HG02678 (cell line): Measurements from ENCODE around the gene EFCAB11.

Experiments
- ATAC-seq: cut with Tn5 transposase; IDR thresholded peaks from one replicate; pipeline ENCODE4 v1.9.1; 2021; ENCODE audit warnings: mild to moderate bottlenecking, moderate library complexity; ENCODE audit not compliant: unreplicated experiment

EFCAB11 gene, protein sequence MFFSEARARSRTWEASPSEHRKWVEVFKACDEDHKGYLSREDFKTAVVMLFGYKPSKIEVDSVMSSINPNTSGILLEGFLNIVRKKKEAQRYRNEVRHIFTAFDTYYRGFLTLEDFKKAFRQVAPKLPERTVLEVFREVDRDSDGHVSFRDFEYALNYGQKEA

GRCh38 chr14:89954070-89955021 lies at the start of gene EFCAB11:
Gene EFCAB11 (minus strand): TSS chr14:89954730. CDS start chr14:89954660, 70 bp downstream.
- peak; percentile 83 for ATAC-seq

GRCh38 chr14:90003526-90004307 lies 49.2 kb upstream of the EFCAB11 start:
- no peak for ATAC-seq

DNA sequence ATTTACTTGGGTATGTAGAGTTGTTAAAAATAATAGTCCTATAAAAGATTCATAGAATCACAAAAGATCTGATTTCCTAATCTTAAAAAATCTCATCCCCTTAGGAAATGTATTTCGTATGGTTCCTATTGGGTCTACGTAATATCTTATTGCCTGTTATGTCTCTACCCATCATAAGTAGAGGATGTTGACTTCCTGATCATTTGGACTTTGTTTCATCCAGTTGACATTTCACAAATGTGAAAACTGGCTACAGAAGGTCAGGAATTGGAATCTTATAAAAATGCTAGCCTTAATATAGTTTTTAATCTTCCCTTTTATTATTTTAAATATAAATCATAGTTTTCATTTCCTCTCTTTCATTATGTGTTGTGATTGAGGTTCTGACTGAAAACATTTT lies 46.4 kb upstream of the EFCAB11 start:
- ATAC-seq = no peak

DNA sequence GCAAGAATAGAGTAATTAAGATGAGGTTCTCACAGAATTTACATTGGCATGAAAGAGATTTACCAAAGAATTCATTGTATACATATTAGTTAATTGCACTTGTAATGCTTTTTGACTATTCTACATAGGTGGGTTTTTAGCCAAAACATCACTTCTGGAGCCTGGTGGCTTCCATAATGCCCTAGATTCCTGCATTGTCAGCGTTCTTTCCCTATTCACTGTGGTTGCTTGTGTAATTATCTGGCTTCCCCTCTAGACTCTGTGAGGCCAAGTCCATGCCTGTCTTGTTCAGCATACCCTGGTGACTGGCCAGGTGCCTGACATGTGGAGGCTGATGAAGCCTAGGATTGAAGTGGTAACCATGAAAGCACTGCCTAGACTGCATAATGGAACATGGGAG lies 42.4 kb upstream of the EFCAB11 start:
- no peak for ATAC-seq

DNA sequence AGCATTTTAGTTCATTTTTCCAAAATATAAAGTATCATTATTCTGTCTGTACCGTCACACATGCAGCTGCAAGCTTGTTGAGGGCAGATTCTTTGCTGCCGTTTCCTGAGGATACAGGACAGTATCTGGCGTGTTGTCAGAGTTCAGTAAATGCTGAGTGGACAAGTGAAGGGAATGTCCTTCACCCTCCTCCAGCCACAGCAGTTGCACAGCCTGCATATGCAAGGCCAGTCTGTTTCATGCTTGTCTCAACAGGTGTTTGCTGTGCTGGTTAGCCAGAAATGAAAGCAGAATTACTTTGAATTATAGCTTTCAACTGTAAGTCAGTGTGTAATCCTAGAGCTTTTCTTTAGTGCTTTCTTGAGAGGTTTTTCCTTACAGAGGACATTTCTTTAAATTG lies 37.7 kb upstream of the EFCAB11 start:
- ATAC-seq = no peak

- ATAC-seq = no peak
These were observed 36.2 kb upstream of the EFCAB11 start for GRCh38 chr14:89990623-89991275.

GRCh38 chr14:89990218-89990617 lies 35.7 kb upstream of the EFCAB11 start:
- no peak for ATAC-seq

DNA sequence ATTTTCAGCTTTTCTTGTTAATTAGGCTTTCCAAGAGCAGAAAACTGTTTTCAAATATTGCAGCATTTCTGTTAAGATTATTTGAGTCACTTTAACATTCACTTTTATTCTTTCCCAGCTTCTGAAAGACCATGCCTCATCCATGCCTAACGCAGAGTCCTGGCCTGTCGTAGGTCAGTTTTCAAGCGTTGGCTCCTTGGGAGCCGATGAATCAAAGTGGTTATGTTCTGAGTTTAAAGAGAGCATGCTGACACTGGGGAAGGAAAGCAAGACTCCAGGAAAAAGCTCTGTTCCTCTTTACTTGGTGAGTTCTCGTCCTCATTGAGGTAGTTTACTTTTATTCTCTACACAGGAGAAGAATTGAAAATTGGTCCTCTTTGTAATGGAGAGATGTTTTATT lies 34.3 kb upstream of the EFCAB11 start:
- ATAC-seq = no peak

DNA sequence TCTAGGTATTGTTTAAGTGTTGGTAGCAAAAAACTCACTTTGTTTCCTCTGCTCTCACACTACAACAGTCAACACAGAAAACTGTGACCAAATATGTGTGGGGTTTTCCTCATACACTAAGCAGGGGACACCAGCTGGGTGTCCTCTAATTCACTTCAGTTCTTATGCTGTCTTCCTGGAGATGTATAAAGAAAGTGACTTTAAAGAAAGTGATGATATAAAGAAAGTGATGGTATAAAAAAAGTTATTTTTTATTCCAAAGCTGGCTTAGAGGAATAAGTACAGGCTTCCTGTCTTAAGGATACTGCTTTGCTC lies 32.6 kb upstream of the EFCAB11 start:
- ATAC-seq = no peak

DNA sequence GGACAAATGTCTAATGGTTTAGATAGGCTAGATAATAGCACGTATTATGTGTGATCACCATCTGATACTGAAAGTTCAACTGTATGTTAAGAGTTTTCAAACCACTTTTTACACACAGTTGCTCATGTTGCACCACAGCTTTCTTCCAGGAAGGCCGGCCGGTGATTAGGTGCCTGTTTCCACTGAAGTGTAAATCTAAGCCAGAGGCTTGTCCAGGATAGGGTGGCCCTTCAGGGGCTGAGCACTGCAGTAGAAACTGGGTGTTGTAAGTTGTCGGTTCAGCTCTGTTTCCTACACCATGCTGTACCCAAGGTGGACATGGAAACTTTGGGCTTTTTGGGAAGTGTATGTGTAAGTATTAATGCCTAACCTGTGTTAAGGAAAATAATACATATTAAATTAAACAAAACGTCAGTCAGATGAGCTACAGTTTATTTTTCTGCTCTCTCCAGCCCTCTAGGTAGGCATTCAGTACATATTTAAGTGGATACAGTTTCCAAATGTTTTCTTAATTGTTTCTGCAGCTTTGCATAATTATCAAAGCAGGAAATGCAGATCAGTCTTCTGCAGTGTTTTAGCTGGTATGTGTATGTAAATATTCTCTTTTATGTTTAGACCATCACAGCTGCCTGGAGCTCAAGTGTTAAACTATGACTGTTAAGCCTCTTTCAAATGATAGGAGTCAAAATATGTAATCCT lies 32.1 kb upstream of the EFCAB11 start:
- no peak for ATAC-seq

GRCh38 chr14:89983375-89983774 lies 28.8 kb upstream of the EFCAB11 start:
- peak; percentile 68 for ATAC-seq

DNA sequence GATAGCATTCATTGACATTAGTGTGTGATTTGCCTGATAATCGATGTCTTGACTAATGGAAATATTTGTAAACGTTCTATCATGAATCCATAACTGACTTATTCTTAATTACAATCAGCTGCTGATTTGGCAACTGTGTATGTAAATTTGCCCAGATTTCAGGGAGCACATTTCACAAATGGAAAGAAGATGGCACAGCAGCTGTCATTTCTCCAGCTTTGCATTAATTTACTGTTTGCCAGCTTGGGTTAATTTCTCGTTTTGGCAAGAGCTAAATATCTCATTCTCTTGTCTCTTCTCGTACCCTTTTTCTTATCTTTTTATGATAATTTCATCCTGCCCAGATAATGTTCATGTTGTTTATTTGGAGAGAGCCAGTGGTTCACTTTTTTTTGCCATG lies 24.1 kb upstream of the EFCAB11 start:
- no peak for ATAC-seq

DNA sequence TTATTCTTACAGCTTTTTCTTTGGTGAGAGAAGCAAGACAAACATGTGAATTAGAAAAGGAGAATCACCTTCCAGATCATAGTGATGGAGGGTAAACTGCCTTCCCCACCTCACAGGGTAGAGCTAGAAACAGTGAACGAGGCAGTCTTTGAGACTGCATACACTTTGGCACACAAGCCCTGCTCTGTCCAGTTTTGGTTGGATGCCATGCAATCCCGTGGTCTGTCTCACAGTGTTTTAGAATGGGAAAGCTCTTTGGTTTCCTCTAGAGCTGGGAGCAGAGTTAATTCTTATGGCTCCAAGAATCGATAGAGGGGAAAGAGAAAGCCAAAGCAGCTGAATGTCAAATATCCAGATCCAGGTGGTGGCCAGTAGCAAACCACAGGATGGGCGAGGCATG lies 23.1 kb upstream of the EFCAB11 start:
- no peak for ATAC-seq

- peak; percentile 56 for ATAC-seq
These were observed 18.8 kb upstream of the EFCAB11 start for GRCh38 chr14:89973234-89973823.

DNA sequence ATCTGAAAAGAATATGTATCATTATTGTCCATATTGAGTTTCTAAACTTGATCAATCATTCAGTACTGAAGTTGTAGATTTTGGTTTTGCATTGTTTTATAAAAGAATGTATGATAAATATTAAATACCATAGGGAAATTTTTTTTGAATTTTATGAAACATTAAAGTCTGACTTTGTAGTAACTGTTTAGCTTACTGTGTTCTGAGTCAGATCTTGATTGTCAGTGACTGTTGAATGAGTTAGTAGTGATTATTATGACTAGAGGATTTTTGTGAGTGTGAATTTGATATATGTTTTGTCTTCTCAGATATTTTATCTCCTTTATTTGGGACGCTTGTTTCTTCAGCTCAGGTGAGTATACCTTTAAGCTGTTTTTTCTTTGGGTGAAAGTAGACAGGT lies 11.3 kb upstream of the EFCAB11 start:
- no peak for ATAC-seq

DNA sequence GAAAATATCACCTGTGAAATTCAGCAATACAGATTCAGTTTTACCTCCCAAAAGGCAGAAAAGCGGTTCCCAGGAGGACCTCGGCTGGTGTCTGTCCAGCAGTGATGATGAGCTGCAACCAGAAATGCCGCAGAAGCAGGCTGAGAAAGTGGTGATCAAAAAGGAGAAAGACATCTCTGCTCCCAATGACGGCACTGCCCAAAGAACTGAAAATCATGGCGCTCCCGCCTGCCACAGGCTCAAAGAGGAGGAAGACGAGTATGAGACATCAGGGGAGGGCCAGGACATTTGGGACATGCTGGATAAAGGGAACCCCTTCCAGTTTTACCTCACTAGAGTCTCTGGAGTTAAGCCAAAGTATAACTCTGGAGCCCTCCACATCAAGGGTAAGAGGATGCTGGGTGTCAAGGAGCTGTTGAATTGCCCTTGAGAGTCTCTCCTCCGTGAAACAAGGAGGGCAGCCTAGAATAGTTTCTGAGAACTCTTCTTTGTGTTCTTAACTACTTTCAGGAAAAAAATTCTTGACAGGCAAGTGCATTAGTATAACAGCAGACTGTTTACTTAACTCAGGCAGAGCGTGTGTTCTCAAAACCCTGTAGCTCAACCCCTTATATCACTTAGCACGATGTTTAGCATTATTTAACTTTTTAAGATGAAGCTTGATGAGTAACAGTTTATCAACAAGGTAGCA lies 8.9 kb upstream of the EFCAB11 start:
- no peak for ATAC-seq

GRCh38 chr14:89960914-89961313 lies 6.4 kb upstream of the EFCAB11 start:
- no peak for ATAC-seq

DNA sequence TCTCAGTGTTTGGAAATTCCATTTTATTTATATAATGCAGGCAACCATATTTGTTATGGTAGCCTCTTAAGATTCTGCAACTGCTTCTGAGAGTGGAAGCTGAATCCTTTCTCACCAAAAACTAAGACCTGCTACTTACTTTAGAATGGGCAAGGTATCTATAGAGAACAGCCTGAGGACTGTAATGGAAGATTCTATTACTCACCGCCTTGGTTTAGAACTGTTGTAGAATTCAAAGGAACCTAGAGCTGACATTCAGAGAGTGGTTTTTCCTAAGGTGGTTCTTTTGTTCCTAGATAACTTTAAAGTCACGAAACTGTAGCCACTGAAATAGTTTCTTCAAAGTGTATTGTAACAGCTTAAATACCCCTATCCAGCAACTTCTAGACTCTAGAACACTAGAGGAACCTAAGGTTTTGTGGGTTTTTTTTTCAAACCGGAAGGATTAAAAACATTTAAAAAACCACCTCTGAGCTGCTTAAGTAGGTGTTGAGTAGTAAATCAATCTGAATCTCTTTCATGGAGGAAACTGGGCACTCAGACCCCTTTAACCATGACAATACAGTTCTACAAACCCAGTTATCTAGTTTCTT lies 5.4 kb upstream of the EFCAB11 start:
- no peak for ATAC-seq

DNA sequence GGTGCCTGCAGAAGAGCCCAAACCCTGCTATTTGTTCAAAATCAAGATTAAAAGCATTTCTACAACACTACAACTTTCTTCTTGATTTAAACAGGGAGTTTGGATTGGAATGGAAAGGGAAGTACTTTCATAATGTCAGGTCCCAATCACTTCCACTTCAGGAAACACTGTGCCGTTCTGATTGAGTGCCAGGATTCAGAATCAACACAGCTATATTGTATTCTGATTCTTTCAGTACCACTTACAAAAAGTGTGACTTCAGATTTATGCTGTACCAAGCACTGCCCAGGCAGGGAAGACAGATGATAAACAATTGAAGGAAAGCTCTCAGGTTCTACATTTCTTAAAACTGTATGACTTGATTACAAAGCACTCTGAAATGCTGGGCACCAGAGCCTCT lies 4.4 kb upstream of the EFCAB11 start:
- ATAC-seq = no peak
